Astrocyte of the spinal cord (primary cell): Measurements from ENCODE around the gene AKAP6.

ENCODE experiments used
- DNase-seq: peaks from one replicate; pipeline ENCODE4 v3.0.0; 2011; ENCODE audit warnings: low read depth, low spot score
- H3K4me3 ChIP-seq: 2 replicates; pipeline ENCODE4 v1.5.1; 2011; ENCODE audit warnings: low read depth, mild to moderate bottlenecking, low read length, moderate library complexity
- CTCF ChIP-seq: IDR thresholded peaks from 2 replicates; pipeline ENCODE4 v1.5.1; 2012; ENCODE audit warnings: low read depth, mild to moderate bottlenecking, low read length, inconsistent platforms
- in situ Hi-C: cut with HindIII; loops from 2 replicates; pipeline ENCODE4 v1.10.0; 2017; ENCODE audit warnings: low sequenced_read_pairs

The AKAP6 gene

GRCh38 chr14:32313844-32314376 lies 15.2 kb upstream of the AKAP6 start:
- H3K4me3 ChIP-seq: no peak overlapping the region
- DNase-seq: no peak
- in situ Hi-C loops: no loop called here
- TF ChIP-seq CTCF: no peak

GRCh38 chr14:32318087-32318795 lies 10.9 kb upstream of the AKAP6 start:
- in situ Hi-C loops: no loop called here
- DNase-seq: no peak
- no peak overlapping the region for H3K4me3 ChIP-seq
- no peak for TF ChIP-seq CTCF

- no peak overlapping the region for H3K4me3 ChIP-seq
- no peak for DNase-seq
- in situ Hi-C loops: no loop called here
- no peak for TF ChIP-seq CTCF
Observed at GRCh38 chr14:32319368-32320049, 9.6 kb upstream of the AKAP6 start.

GRCh38 chr14:32324601-32325000 lies 4.5 kb upstream of the AKAP6 start:
- no peak for TF ChIP-seq CTCF
- no peak for DNase-seq
- in situ Hi-C loops: no loop called here
- no peak overlapping the region for H3K4me3 ChIP-seq

GRCh38 chr14:32327255-32327961 lies 1.7 kb upstream of the AKAP6 start:
- in situ Hi-C loops: no loop called here
- no peak overlapping the region for H3K4me3 ChIP-seq
- DNase-seq: no peak
- TF ChIP-seq CTCF: no peak

GRCh38 chr14:32329690-32330285 lies 690 bp downstream of the AKAP6 start:
- in situ Hi-C loops: no loop called here

More at GRCh38 chr14:32329690-32330285, 690 bp downstream of the AKAP6 start:
- TF ChIP-seq CTCF: no peak
- no peak for DNase-seq
- H3K4me3 ChIP-seq: no peak overlapping the region
